ENCODE measurements around the gene CACTIN.
"Not testable (repeated sequence)": the region's sequence is repeated elsewhere in the genome, so short reads cannot be mapped to it uniquely, and the experiment has no call there.

The CACTIN gene

DNA sequence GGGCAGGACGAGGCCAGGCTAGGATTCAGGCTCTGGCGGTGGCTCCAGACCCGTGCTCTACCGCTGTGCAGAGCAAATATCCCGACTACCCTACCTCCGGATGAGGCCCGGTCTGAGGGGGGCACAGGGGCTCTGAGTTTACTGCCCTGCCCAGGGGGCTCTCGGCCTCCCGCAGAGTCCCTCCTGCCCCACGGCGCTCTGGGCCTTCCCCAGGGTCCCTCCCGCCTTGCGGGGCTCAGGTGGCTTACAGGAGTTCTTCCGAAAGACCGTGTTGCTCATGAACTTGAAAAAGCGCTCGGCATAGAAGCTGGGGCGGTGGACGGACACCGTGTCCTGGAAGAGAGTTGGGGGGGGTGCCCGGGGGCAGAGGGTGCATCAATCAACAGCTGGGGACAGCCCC, 19.1 kb upstream of the CACTIN start:
- no peak for DNase-seq

GRCh38 chr19:3645067-3645396, 18.4 kb upstream of the CACTIN start:
- no peak for DNase-seq

DNA sequence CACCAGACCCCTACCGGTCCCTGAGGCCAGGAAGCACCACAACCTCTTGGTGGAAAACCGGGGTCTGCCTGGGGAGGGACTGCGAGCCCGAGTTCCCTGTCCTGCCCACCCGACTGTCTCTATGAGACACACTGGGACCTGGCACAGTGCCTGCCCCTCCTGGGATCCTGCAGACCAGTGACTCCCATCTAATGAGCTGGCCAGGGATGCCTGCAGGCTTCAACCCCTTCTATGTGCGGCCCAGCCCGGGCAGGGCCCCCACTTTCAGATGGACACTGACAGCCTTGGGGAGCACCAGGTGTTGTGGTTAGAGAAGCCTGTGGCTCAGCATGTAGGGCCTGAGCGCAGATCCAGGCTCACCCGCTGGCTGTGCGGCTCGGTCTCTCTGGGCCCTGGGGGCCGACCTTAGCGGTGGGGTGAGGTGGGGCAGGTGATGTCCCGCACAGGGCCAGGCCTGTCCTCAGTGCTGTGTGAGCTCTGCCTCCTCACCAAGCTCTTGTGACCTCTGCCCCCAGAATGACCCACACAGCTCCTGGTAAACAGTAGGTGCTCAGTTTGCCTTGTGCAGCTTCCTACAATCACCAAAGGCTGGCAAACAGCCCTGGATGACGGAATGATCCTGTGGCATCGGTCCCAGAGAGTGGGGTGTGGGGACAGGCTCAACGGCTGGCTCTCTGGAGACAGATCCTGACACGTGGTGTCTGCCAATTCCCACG, 17.9 kb upstream of the CACTIN start:
- DNase-seq: no peak

DNA sequence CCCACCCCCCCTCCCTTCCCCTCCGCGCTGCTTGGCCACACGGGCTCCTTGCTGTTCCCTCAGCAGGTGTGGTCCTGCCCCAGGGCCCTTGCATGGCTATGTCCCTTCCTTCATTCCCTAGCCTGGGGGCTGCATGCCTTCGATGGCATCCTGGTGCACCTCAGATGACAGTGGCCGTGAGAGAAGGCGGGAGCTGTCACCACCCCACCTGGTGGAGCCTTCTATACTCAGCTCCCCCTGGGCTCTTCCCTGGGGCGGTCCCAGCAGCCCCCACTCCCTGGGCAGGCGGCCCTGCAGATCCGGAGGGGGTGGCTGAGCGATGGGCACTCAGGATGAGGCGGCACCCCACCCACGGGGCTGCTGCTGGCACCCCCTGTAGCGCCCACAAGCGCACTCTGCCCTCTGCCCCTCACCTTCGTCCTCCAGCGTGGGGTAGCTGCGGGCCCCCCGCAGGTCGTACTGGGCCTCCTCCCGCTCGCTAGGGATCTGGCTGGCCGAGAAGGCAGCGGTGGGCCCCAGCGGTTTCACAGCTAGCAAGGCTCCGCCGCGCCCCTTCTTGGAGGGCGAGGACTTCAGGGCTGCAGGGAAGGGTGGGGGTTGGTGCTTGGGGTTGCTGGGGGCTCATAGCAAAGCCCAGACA, 17.2 kb upstream of the CACTIN start:
- no peak for DNase-seq

DNA sequence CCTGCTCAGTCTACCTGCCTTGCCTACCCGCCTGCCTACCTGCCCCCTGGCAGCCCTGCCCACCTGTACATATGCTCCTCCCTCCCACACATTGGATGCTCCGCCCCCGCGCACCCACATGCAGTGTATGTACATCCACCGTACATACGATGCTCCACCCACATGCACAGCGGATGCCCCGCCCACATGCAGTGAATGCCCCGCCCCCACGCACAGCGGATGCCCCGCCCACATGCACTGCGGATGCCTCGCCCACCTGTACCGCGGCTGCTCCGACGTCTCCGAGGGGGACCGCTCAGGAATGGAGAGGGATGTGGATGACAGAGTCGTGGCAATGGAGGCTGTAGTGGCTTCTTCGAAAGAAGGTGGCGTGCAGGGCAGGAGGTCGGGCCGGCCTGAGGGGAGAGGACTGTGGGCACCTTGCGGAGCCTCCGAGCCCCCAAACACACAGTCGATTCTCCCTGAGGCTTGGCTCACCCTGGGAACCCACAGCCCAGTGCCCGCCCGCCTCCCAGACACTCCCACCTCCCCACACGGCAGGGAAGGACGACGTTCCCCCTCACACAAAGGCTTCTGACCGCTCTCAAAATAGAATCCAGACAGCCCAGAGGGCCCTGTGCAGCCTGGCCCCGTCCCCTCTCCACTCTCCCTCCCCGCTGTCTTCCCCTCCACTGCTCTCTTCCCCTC, 16.5 kb upstream of the CACTIN start:
- no peak for DNase-seq

- DNase-seq: no peak
Measured at GRCh38 chr19:3642296-3642695, 15.7 kb upstream of the CACTIN start.

DNA sequence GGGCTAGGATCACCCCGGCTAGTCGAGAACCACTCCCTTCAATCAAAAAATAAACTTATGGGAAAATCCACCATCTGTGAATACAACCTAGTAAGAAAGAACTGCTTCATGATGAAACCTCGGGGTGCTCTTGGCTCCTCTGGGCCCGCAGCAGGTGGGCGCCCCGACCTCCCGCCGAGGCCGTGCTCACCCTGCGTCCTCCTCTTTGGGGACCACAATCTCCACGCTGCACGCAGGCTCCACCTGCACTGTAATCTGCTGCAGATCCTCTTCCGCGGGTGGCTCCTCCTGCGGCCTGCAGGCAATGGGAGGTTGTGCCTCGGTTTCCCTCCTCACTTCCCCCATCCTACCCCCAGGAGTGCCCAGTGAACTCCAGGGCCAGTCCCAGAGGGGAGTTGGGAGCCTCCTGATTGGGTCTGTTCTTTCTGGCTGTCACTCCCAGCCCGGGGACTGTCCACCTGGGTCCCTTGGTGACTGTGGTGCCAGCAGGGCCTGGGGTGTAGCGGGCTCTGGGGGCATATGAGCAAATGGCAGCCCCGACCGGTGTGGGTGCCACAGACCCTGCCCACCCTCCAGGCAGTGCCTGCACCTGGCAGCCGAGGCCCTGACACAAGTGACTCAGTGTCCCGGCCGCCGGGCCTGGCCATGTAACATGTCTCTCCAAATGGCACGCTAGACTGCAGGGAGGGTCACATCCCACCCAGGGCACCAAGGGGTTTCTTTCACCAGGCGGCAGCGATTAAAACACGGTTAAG, 15.1 kb upstream of the CACTIN start:
- DNase-seq: no peak

- DNase-seq: no peak
Measured at GRCh38 chr19:3639479-3639878, 12.9 kb upstream of the CACTIN start.

- no peak for DNase-seq
Measured at GRCh38 chr19:3638208-3639193, 11.9 kb upstream of the CACTIN start.

DNA sequence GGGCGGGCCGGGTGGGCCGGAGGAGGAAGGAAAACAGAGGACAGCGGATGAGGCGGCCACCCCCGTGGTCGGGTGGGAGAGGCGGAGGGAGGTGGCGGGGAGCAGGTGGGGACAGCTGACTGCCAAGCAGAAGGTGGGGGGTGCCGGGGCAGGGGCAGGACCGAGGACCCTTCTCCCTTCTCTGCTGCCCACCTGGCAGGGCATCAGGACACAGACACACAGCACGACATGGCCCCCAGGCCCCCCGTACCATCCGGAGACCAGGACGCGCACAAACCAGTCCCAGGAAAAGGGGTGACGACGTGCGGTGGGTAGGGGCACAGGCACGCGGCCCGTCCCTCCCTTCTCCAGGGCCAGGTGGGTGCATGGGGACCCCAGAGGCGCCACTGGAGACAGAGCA, 11.0 kb upstream of the CACTIN start:
- DNase-seq: no peak

- DNase-seq: no peak
Measured at GRCh38 chr19:3636962-3637361, 10.4 kb upstream of the CACTIN start.

DNA sequence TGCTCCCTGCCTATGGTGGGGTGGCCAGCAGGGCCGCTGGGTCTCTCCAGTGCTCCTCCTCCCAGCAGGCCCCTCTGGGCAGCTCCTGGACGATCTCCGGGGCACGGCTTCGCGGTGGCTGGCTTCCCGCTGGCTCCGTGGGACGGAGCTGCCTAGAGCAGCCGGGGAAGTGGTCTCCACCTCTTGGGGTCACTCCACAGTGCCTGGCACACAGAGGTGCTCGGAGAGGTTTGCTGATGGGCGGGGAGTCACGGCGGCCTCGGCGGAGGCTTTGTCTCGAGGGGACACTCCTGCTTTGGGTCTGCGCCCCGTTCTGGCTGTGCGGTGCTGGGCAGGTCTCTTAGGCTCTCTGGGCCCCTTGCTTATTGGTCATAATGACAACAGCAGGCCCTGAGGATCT, 9.9 kb upstream of the CACTIN start:
- no peak for DNase-seq

DNA sequence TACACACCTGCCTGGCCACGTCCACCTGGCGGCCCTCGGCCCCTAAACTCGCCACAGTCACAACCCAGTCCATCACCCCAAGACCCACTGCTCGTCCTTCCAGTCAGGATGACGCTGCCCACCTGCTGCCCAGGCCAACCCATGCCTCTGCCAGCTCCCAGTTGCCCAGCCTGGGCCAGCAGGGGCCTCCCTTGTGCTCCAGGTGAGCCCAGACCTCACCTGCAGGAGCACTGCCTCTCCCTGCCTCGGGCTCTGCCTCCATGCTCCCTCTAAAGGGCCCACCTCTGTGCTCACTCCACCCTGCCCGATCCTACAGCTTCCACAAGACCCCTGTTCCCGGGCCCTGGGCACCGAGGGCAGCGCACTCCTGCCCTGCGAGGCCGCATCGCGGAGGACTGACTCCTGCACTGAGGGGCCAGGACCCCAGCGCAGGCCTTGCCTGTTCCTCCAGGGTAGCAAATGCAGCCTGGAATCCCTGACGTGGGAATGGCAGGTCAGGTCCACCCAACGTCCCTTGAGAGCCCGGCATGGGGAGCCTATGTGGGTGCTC, 8.0 kb upstream of the CACTIN start:
- DNase-seq: no peak

DNA sequence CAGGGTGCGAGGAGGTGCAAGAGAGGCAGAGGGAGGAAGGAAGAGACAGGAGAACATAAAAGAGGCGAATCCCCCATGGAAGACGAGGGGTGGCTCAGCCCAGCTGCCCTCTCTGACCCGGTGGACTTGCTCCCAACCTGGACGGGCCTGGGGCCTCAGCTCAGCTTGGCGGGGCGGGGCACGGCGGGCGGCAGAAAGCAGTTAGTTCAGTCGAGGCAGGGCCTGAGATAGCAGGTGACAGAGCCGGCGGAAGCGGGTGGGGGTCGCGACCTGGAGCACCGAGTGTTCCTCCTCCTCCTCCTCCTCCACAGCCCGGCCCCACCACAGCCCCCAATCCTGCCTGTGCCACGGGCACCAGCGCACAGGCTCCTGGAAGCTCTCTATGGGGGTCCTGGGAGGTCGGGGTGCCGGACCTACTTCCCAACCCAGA, 7.0 kb upstream of the CACTIN start:
- DNase-seq: no peak

DNA sequence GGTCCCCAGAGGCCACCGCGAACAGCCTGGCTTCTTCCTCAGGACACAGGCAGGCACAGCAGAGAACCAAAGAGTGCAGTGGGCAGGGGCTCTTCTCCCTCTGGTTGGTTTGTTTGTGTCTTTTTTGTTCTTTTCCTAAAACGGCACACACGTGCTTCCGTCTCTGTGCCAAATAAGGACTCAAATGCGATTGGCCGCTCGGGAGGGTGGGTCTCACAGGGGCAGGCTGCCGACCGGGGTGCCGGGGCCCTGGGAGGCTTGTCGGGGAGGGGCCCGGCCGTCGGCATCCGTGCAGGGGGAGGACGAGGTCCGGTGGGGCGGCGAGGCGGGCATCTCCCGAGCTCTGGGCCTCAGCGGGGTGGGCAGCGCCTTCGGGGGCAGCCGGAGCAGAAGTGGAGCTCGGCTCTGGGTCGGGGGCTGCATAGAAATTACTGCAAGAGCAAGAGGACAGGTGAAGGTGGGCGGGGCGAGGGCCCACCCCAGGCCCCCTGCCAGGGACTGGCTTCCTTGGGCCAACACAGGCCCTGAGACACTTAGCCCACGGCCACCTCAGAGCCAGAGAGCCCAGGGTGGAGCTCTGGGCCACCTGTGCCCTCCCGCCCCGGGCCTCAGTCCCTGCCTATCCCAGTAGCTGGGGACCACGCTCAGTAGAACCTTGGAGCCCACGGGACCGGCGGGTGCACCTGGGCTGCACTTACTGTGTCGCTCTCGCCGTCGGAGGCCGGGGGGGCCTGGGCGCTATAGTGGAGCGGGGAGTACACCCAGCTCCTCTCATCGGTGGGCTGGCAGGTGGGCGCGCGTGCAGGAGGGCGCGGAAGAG, 6.4 kb upstream of the CACTIN start:
- DNase-seq: no peak

GRCh38 chr19:3632098-3632497, 5.5 kb upstream of the CACTIN start:
- DNase-seq: no peak

DNA sequence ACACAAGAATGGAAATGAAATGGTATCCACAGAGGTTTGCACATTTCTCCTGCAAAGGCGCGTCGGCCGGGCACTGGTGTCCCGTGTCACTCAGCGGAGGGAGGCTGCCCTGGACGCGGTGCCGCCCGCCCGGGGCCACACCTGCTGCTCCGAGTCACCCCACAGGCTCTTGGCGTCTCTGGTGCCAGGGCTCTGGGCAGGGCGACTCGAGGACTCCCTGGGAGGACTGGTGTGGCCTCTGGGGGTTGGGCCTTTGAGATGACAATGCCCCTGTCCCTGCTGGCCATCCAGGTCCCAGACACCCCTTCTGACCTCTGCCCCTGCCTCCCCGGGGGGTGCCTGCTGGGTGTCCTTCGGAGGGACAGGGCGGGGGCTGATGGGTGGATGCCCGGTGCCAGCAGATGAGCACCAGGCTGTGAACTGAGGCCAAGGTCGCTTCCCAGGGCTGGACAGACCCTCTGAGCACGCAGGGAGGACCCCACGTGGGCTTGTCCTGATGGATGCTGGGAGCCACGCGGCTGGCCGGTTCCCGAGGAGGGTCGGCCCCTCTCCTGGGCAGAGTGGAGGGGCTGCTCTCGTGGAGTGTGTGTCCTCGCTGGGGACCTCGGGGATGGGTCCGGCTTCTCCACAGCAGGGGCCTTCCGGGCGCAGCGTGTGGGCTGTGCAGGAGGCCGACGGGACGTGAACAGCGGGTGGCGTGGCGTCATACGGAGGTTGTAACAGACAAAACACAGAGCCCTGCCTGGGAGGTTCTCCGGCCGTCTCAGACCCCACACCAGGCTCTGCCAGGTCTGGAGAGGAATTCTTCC, 4.7 kb upstream of the CACTIN start:
- DNase-seq: no peak

GRCh38 chr19:3628766-3629165, 2.2 kb upstream of the CACTIN start:
- DNase-seq: not testable (repeated sequence)

DNA sequence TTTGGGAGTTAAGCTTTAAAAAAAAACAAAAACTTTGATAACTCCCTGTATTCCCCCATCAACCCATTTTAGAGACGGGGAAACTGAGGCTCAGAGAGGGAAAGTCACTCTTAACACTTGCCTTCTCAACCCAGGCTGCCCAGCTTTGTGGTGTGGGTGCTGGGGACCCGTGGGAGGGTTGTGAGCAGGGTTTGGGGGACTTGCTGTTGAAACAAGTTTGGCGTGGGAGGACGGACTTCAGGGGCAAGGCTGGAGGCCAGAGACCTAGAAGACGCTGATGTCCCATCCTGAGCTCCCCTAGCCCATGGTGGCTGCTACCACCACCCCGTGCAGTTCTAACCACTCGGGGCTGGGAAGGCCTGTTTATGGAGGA, 747 bp upstream of the CACTIN start:
- DNase-seq: no peak

GRCh38 chr19:3625996-3626472, 556 bp downstream of the CACTIN start:
- no peak for DNase-seq
